NCI-H1048 (cell line): ENCODE results near the gene ZNG1E.
"Not testable (repeated sequence)": the region's sequence is repeated elsewhere in the genome, so short reads cannot be mapped to it uniquely, and the experiment has no call there.

Experiments used
- DNase-seq: peaks from one replicate; lab custom pipeline; 2025; lab: John Stamatoyannopoulos, UW

ZNG1E gene

GRCh38 chr9:65675589-65676021 lies at the start of gene ZNG1E:
ZNG1E (plus strand) TSS chr9:65675928; CDS start chr9:65675977, 49 bp downstream.
- not testable (repeated sequence) for DNase-seq

GRCh38 chr9:65673579-65673978 lies 2.1 kb upstream of the ZNG1E start:
- DNase-seq, result not testable (repeated sequence)

DNA sequence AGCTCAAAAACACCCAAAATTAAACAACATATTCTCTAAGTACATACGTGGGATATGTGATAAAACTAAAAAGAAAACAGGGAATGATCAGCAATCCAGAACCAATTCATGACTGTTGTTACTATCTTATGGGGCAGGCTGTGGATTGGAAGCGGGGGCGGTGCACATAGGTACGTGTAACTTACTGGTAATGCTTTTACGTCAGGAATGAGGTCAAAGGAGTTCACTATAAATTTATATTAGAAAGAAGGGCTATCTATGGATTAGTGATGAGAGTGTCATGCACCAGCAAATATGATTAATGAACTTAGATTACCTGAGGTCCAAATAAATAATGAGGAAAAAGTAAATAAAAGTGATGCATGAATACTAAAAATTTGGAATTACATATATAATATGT lies 710 bp upstream of the ZNG1E start:
- DNase-seq, result not testable (repeated sequence)

DNA sequence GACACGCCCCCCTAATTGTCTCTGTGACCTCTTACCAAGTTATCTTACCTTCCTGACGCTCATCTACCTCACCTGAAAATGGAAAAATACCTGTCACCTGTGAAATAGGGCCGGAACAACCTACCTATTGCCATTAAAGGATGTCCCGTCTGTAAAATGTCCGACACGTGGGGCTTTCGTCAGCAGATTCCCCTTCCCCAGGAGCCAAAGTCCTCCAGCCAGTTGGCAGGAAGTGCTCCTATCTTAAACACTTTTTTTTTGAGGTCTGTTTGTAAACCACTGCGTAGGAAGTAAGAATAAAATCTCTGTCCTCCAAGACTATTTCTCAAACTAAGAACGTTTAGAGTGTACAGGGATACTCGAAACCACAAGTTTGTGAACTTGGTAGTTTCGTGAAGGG lies 661 bp downstream of the ZNG1E start:
- DNase-seq, result not testable (repeated sequence)

GRCh38 chr9:65678533-65678932 lies 2.8 kb downstream of the ZNG1E start:
- DNase-seq, result not testable (repeated sequence)

GRCh38 chr9:65703550-65703949 lies 27.8 kb downstream of the ZNG1E start:
- DNase-seq, result not testable (repeated sequence)

DNA sequence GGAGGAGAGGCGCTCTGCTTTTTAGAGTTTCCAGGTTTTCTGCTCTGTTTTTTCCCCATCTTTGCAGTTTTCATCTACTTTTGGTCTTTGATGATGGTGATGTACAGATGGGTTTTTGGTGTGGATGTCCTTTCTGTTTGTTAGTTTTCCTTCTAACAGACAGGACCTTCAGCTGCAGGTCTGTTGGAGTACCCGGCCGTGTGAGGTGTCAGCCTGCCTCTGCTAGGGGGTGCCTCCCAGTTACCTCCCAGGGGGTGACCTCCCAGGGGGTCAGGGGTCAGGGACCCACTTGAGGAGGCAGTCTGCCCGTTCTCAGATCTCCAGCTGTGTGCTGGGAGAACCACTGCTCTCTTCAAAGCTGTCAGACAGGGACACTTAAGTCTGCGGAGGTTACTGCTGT lies 38.7 kb downstream of the ZNG1E start:
- not testable (repeated sequence) for DNase-seq

DNA sequence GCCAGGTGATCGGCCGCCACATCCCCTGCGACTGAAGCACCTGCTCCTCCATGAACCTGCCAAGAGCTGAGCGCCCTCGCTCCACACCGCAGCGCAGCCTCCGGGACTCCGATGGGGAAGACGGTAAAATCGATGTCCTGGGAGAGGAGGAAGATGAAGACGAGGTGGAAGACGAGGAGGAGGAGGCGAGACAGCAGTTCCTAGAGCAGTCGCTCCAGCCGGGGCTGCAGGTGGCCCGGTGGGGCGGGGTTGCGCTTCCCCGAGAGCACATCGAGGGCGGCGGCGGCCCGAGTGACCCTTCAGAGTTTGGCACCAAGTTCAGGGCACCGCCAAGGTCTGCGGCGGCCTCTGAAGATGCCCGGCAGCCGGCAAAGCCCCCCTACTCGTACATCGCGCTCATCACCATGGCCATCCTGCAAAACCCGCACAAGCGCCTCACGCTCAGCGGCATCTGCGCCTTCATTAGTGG lies 61.4 kb downstream of the ZNG1E start, which contains the start of gene FOXD4L4:
TSS of gene FOXD4L4 (plus strand) at position 51 of the 469 bp plus-strand sequence. CDS start at position 51, 0 bp downstream.
- not testable (repeated sequence) for DNase-seq

DNA sequence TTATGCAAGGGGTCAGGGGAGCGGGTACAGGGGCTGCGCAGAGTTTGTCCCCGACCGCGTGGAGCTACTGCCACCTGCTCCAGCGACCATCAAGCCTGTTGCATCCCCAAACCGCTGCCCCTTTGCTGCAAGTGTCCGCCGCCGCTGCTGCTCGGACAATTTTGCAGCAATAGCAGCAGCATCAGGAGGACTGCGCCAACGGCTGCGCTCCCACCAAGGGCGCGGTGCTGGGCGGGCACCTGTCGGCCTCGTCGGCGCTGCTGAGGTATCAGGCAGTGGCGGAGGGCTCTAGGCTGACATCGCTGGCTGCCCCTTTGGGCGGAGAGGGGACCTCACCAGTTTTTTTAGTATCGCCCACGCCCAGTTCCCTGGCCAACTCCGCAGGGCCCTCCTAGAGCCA lies 62.4 kb downstream of the ZNG1E start:
- not testable (repeated sequence) for DNase-seq
